SU-DHL-6 (cell line): ENCODE results near the gene WWOX.

ENCODE experiments used
- H2AFZ ChIP-seq: fragments of 200-600 bp; sonication (generic); 2 replicates; pipeline ENCODE4 v1.6.1; 2014; ENCODE audit warnings: low read depth, mild to moderate bottlenecking, moderate library complexity, mixed read lengths, antibody characterized with exemption, low read length; ENCODE audit not compliant: severe bottlenecking
- H3F3A ChIP-seq: fragments of 200-600 bp; shearing (Covaris generic); 2 replicates; pipeline ENCODE4 v1.6.0; 2016; ENCODE audit warnings: antibody characterized with exemption, mild to moderate bottlenecking; ENCODE audit not compliant: insufficient read depth
- H3K27ac ChIP-seq: fragments of 200-600 bp; sonication (generic); 2 replicates; pipeline ENCODE4 v1.5.1; 2016; ENCODE audit warnings: low read depth, mild to moderate bottlenecking, low read length, moderate library complexity, mixed read lengths
- H3K27me3 ChIP-seq: fragments of 200-600 bp; sonication (generic), shearing (Covaris generic); 2 replicates; pipeline ENCODE4 v1.6.0; 2014; ENCODE audit warnings: mild to moderate bottlenecking, low read length
- H3K36me3 ChIP-seq: fragments of 200-600 bp; sonication (generic); 2 replicates; pipeline ENCODE4 v1.6.1; 2014; ENCODE audit warnings: mild to moderate bottlenecking, low read length, mixed read lengths
- H3K4me2 ChIP-seq: fragments of 300-600, 200-600 bp; shearing (Covaris generic), sonication (generic); 2 replicates; pipeline ENCODE4 v1.6.0; 2014; ENCODE audit warnings: low read length, low read depth, mild to moderate bottlenecking; ENCODE audit not compliant: poor library complexity, severe bottlenecking
- H3K4me3 ChIP-seq: fragments of 200-600 bp; sonication (generic); 2 replicates; pipeline ENCODE4 v1.5.1; 2014; ENCODE audit warnings: antibody characterized with exemption, low read length, mild to moderate bottlenecking, mixed read lengths; ENCODE audit not compliant: insufficient read depth, poor library complexity, severe bottlenecking
- H3K79me2 ChIP-seq: fragments of 200-600 bp; sonication (generic); 2 replicates; pipeline ENCODE4 v1.6.1; 2014; ENCODE audit warnings: mild to moderate bottlenecking, low read length, moderate library complexity; ENCODE audit not compliant: insufficient read depth
- H3K9ac ChIP-seq: fragments of 200-600 bp; sonication (generic); 2 replicates; pipeline ENCODE4 v1.7.0; 2014; ENCODE audit warnings: mild to moderate bottlenecking, low read length
- H3K9me2 ChIP-seq: fragments of 200-600 bp; sonication (generic); replicated peaks from 2 replicates; pipeline ENCODE4 v1.6.1; 2014; ENCODE audit warnings: low read length; ENCODE audit not compliant: insufficient read depth
- H3K9me3 ChIP-seq: fragments of 200-600 bp; sonication (generic); 2 replicates; pipeline ENCODE4 v1.6.1; 2014; ENCODE audit warnings: low read length, mixed read lengths; ENCODE audit not compliant: insufficient read depth
- H4K20me1 ChIP-seq: fragments of 200-600 bp; sonication (generic); 2 replicates; pipeline ENCODE4 v1.6.1; 2014; ENCODE audit warnings: low read depth, mild to moderate bottlenecking, antibody characterized with exemption, low read length, moderate library complexity, mixed read lengths
- EZH2phosphoT487 ChIP-seq: fragments of 200-600 bp; sonication (generic), shearing (Covaris generic); conservative IDR thresholded peaks from 2 replicates; pipeline ENCODE4 v1.6.1; 2018; ENCODE audit warnings: mild to moderate bottlenecking, antibody characterized with exemption, low read length, moderate library complexity, mixed read lengths
- TF ChIP-seq, protein P1 (sequence below): fragments of 200-600 bp; sonication (generic); IDR thresholded peaks from one replicate; pipeline ENCODE4 v1.5.1; 2017; ENCODE audit warnings: antibody characterized with exemption, mild to moderate bottlenecking, low read length, moderate library complexity; ENCODE audit not compliant: insufficient read depth, poor library complexity, severe bottlenecking

WWOX gene

DNA sequence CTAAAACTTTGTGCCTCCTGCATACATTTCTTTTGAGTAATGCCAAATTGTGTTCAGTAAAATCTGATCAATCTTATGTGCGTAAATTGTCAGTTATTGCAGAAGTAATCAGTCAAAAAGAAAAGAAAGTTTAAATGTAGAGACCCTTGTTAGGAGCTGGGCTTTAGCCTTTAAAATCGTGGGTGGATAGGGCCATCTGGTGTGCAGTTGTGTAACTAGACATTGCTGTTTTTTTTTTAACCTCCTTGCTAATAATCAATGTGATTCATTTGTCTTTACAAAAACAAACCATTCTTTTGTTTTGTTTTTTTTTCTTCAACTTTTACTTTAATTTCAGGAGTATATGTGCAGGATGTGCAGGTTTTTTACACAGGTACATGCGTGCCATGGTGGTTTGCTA lies 5.3 kb upstream of the WWOX start:
- no peaks in the 10 kb centered on the region for H3K36me3 ChIP-seq
- no peak for TF ChIP-seq EZH2phosphoT487
- TF ChIP-seq, protein P1, sequence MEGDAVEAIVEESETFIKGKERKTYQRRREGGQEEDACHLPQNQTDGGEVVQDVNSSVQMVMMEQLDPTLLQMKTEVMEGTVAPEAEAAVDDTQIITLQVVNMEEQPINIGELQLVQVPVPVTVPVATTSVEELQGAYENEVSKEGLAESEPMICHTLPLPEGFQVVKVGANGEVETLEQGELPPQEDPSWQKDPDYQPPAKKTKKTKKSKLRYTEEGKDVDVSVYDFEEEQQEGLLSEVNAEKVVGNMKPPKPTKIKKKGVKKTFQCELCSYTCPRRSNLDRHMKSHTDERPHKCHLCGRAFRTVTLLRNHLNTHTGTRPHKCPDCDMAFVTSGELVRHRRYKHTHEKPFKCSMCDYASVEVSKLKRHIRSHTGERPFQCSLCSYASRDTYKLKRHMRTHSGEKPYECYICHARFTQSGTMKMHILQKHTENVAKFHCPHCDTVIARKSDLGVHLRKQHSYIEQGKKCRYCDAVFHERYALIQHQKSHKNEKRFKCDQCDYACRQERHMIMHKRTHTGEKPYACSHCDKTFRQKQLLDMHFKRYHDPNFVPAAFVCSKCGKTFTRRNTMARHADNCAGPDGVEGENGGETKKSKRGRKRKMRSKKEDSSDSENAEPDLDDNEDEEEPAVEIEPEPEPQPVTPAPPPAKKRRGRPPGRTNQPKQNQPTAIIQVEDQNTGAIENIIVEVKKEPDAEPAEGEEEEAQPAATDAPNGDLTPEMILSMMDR, result no peak
- H3K9me3 ChIP-seq, result no peaks in the 10 kb centered on the region
- no peak overlapping the region for H3K27ac ChIP-seq
- no peaks in the 10 kb centered on the region for H3K9me2 ChIP-seq
- H3K4me3 ChIP-seq, result no peak overlapping the region
- no peak overlapping the region for H3K4me2 ChIP-seq
- no peaks in the 10 kb centered on the region for H3K27me3 ChIP-seq
- H2AFZ ChIP-seq, result no peak overlapping the region
- no peak overlapping the region for H3K9ac ChIP-seq
- no peaks in the 10 kb centered on the region for H3K79me2 ChIP-seq
- H3F3A ChIP-seq, result 0 out of 2 replicates have a peak, but pooled peaks cover 4% of the 10 kb centered on the region
- H4K20me1 ChIP-seq, result no peaks in the 10 kb centered on the region

DNA sequence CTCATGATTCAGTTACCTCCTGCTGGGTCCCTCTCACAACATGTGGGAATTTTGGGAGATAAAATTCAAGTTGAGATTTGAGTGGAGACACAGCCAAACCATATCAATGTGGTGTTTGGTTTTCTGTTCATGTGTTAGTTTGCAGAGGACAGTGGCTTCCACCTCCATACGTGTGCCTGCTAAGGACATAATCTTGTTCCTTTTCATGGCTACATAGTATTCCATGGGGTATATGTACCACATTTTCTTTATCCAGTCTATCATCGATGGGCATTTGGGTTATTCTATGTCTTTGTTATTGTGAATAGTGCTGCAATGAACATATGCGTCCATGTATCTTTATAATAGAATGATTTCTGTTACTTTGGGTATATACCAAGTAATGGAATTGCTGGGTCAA lies 4.5 kb upstream of the WWOX start:
- H3K79me2 ChIP-seq, result peaks cover under 1% of the 10 kb centered on the region; the same call in 1 of the 2 replicates
- no peak overlapping the region for H3K9ac ChIP-seq
- TF ChIP-seq EZH2phosphoT487, result no peak
- TF ChIP-seq, protein P1, result no peak
- H3F3A ChIP-seq, result 0 out of 2 replicates have a peak, but pooled peaks cover 4% of the 10 kb centered on the region
- H3K9me3 ChIP-seq, result no peaks in the 10 kb centered on the region
- H2AFZ ChIP-seq, result no peak overlapping the region
- H3K4me3 ChIP-seq, result no peak overlapping the region
- H3K4me2 ChIP-seq, result no peak overlapping the region
- no peaks in the 10 kb centered on the region for H4K20me1 ChIP-seq
- no peak overlapping the region for H3K27ac ChIP-seq
- H3K27me3 ChIP-seq, result no peaks in the 10 kb centered on the region
- H3K36me3 ChIP-seq, result no peaks in the 10 kb centered on the region
- no peaks in the 10 kb centered on the region for H3K9me2 ChIP-seq

DNA sequence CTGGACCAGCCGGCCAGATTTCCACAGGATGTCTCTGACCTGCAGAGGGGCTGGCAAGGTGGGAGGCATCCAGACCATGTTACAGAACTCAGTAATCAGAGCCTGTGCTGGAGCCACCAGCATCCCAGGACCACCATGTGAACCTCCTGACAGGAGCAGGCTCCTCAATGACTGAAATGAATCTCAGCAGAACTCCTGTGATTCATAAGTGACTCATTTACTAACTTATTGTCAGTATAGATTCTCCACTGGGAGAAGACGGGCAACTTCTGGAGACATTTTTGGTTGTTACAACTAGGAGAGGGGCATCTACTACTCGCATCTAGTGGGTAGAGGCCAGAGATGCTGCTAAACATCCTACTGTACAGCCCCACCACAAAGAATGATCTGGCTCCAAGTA lies 3.1 kb upstream of the WWOX start:
- Histone ChIP-seq H3K9ac (no peak overlapping the region), H3K27me3 (no peaks in the 10 kb centered on the region), H3K79me2 (peaks cover 11% of the 10 kb centered on the region), H3K27ac (no peak overlapping the region), H3K9me2 (no peaks in the 10 kb centered on the region), H3K4me2 (no peak overlapping the region), H3K36me3 (no peaks in the 10 kb centered on the region), H3K4me3 (no peak overlapping the region), H4K20me1 (no peaks in the 10 kb centered on the region), H2AFZ (no peak overlapping the region), H3K9me3 (no peaks in the 10 kb centered on the region), H3F3A (0 out of 2 replicates have a peak, but pooled peaks cover 4% of the 10 kb centered on the region)
- TF ChIP-seq EZH2phosphoT487, result no peak
- TF ChIP-seq, protein P1, result no peak
